GM12873 (cell line): ENCODE results near the gene HGFAC.

Experiments used
- TF ChIP-seq, protein P1 (sequence below): IDR thresholded peaks from 2 replicates; pipeline ENCODE4 v1.5.1; 2012; ENCODE audit warnings: low read depth, mild to moderate bottlenecking, moderate library complexity, low read length, control low read depth; ENCODE audit not compliant: insufficient read depth; ENCODE audit errors: missing control alignments

HGFAC gene

DNA sequence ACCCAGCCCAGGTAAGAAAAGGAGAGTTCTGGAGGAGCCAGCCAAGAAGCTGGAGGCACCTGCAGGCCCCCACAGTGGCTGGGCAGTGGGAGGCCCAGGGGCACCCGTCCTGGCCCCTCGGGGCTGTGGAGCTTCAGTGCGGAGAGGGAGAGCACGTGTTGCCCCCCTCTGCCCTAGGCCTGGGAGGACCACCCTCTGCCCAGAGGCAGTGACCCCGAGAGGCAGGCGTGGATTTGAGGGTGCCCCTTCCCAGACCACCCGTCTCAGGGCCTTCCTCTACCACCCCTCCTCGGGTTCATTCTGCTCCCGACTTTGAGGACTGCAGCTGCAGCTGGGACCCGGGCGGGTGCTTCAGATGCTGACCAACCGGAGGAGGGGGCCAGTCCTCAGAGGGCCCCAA lies 12.1 kb upstream of the HGFAC start:
- TF ChIP-seq, protein P1, sequence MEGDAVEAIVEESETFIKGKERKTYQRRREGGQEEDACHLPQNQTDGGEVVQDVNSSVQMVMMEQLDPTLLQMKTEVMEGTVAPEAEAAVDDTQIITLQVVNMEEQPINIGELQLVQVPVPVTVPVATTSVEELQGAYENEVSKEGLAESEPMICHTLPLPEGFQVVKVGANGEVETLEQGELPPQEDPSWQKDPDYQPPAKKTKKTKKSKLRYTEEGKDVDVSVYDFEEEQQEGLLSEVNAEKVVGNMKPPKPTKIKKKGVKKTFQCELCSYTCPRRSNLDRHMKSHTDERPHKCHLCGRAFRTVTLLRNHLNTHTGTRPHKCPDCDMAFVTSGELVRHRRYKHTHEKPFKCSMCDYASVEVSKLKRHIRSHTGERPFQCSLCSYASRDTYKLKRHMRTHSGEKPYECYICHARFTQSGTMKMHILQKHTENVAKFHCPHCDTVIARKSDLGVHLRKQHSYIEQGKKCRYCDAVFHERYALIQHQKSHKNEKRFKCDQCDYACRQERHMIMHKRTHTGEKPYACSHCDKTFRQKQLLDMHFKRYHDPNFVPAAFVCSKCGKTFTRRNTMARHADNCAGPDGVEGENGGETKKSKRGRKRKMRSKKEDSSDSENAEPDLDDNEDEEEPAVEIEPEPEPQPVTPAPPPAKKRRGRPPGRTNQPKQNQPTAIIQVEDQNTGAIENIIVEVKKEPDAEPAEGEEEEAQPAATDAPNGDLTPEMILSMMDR: no peak

DNA sequence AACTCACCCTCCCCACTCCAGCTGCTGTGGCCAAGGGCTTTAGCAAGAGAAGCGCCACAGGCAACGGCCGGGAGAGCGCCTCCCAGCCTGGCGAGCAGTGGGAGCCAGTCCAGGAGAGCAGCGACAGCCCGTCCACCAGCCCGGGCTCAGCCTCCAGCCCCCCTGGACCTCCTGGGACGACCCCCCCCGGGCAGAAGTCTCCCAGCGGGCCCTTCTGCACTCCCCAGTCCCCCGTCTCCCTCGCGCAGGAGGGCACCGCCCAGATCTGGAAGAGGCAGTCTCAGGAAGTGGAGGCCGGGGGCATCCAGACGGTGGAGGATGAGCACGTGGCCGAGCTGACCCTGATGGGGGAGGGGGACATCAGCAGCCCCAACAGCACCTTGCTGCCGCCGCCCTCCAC lies 11.2 kb upstream of the HGFAC start:
- TF ChIP-seq, protein P1: no peak

DNA sequence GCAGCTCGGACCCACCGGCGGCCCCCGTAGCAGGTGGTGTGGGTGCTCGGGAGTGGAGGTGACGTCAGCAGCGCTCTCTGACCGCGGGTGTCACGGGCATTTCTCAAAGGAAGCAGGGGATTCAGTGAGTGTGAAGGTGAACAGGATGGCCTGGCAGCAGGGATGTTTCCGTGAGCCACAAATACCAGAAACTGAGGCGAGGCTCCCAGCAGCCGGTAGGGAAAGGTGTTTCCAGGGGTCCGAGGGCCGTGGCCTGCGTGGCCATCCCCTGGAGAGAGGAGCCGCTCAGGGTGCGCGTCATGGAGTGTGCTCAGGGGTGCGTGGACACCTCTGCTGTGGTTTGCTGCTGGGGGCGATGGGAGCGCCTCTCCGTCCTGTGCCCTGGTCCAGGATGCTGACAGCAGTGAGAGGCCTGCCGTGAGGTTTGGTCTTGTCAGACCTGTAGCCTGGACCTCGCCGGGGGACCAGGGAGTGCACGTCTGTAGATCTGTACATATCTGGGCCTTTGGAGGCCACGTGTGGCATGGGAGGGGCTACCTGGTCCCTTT lies 10.2 kb upstream of the HGFAC start:
- TF ChIP-seq, protein P1: no peak

DNA sequence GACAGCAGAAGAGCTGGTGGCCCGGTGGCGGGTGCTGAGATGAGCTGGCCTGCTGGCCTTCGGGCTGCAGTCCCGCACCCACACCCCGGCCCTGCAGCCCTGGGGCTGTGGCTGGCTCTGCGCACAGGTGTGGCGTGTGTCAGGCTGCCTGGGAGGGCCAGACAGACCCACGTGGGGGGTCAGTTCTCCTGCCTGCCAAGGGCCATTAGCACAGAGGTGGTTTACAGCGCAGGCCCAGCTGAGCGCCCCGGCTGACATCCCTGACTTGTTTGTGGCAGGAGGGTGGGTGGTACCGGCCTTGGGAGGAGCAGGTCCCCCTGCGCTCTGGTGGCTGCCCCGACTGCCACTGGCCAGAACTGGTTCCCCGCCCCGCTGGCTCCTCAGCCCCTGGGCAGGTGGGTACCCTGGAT lies 9.4 kb upstream of the HGFAC start:
- TF ChIP-seq, protein P1: no peak

DNA sequence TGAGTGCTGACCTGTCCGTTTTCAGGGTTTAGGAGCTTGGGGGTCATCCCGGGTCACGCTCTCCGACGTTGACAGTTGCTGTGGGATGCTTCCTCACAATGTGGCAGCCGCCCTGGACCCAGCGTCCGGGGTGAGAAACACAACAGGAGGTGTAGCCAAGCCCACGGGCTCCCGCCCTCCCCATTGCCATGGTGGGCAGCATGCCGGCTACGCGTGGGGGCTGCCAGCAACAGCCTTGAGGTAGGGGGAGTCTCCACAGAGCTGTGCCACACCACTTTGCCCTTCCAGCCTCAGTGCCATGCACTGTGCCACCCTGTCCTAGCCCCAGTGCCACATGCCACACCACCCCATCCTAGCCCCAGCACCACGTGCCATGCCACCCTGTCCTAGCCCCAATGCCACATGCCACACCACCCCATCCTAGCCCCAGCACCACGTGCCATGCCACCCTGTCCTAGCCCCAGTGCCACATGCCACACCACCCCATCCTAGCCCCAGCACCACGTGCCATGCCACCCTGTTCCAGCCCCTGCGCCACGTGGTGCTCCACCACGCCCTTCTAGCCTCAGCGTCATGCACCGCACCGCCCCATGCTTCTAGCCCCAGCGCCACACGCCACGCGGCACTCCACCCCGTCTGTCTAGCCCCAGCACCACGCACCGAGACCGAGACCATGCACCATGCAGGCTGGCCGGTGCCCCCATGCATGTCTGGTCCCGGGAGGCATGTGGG lies 8.5 kb upstream of the HGFAC start:
- TF ChIP-seq, protein P1: no peak

DNA sequence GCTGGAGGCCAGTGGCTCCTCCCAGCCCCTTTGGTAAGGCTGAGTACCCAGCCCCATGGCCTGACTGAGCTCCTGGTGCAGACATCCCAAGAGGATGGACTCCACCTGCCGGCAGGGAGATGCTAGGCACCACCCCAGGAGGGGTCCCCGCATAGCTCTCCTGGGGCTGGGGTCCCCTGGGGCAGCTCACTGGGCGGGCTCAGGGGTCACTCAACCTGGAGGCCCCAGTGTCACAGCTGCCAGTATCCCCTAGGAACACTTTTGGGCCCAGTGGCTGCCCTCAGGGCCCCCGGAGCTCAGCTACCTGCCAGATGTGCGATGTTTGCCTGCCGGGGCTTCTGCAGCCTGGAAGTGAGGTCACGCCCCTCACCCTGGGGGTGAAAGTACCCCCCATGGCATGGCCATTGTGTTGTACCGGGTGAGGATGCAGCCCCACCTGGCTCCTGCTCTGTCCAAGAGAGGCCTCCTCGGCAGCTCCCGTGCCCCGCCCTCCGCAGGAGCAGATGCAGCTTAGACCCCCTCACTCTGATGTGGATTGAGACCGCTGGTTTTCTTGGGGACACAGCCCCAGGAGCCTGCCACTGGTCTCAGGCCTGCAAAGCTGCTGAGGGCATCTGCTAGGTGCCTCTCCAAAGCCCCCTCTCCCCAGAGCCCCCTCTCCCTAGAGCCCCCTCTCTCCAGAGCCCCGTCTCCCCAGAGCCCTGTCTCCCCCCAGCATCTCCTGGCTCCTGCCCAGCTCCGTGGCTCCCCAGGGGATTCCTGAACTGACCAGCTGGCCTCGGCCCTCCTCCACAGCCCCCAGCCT lies 6.7 kb upstream of the HGFAC start:
- TF ChIP-seq, protein P1: no peak

DNA sequence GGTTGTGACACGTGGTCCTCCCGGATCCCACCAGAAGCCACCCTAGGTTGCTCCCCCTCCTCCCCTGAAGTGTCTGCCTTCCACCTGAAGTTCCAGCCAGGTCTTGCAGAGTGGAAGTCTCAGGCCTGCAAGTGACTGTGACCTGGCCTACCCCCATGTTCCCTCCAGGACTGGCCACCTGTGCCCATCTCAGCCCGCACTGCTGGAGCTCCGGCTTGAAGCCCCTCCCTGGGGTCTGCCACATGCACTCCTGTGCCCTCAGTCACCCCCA lies 6.1 kb upstream of the HGFAC start:
- TF ChIP-seq, protein P1: no peak
